SHP77 treated with DMSO at 0.1 percent for 48 hours (cell line): ENCODE measurements around the gene FAM124B.
"Not testable (repeated sequence)": the region's sequence is repeated elsewhere in the genome, so short reads cannot be mapped to it uniquely, and the experiment has no call there.

Experiments used
- DNase-seq: peaks from one replicate; lab custom pipeline; 2025; lab: John Stamatoyannopoulos, UW

Gene FAM124B

DNA sequence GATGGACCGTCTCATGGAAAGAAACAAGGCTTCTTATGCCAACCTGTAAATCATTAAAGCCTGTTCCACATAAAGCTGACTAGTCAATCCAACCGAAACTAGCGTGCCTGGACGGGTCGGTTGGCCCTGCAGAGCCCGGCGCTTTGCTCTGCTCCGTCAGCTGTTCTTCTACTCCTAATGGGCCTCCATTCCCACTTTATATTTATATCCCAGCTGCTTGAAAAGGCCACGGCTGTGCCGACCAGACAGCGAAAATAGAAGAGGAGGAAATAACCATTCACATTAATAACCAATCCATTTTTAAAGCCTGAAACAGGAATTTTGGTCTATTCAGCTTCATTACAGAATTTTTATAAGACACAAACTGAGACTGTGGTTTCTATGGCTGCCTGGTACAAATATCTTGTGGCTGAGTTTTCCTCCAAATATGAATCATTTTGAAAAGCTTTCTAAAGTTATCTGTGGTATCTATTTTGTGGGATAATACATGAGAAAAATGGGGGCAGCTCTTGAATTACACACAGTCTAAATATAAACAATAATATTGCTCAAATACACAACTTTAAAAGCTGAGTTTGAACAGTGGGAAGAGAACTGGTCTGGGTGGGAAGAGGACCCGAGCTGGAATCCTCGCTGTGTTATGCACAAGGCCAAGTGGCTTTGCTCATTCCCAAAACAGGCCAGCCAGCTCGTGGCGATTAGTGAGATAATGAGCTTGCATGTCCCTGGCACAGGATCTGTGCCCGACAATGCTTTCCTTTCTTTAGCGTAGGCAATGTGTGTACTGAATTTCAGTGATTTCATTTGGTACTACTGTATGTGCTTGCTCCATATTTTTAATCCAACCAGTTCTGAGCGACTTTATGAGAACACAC, 10.5 kb upstream of the FAM124B start:
- DNase-seq: no peak

DNA sequence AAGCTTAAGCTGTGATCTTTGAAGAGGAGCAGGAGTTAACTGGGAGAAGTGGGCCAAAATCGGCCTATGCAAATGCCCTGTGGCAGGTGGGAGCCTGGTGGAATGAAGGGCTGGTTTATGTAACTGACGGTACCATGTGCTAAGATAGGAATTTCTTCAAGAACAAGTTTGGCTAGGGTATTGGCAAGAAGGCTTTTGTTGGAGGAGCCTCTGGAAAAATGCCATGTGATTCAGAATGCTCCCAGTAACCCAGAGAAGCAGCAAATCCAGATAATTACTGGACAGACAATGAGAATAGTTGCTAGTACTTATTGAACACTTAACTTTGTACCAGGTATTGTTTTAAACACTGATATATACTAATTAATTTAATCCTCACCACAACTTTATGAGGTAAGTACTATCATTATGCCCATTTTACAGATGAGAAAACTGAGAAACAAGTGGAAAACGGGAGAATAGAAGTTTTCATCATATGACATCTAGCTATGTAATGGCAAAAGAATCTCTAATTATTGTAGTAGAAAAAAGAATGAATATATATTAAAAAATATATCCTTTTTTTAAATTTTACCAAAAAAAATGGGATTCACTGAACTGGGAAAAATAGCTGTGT, 9.1 kb upstream of the FAM124B start:
- DNase-seq: no peak

DNA sequence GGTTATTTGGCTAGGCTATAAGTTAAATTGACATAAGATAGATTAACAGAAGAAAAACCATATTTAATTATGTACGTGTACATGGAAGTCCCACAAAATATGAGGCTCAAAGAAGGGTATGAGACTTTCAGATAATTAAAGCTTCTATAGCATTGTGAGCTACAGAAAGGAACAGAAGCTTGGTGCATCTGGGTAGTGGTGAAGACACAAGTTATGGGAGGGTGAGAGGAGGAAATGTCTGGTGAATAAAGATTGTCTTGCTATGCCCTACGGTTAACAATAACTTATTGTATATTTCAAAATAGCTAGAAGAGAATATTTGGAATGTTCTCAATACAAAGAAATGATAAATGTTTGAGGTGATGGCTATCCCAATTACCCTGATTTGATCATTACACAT, 6.8 kb upstream of the FAM124B start:
- DNase-seq: no peak

DNA sequence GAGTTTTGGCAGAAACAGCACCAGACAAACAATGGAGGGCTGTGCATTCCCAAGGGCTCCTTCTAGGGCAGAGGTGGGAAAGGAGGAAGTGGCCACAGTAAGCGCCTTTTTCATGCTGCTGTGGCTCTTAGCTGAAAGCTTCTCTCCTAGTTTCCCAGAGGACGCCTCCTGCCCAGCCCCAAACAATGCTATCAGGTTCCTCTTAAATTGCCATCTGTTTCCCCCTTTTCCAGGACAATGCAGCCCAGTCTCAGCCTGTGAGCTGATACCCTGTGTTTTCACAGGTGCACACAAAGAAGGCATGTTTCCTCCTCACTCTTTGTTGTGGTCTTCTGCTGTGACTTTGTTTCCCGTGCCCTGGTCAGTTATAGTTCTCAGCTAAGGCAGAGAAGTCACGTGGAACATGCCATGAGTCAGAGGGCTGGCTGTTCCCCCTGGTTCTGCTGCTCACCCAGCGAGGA, 5.4 kb upstream of the FAM124B start:
- DNase-seq: no peak

DNA sequence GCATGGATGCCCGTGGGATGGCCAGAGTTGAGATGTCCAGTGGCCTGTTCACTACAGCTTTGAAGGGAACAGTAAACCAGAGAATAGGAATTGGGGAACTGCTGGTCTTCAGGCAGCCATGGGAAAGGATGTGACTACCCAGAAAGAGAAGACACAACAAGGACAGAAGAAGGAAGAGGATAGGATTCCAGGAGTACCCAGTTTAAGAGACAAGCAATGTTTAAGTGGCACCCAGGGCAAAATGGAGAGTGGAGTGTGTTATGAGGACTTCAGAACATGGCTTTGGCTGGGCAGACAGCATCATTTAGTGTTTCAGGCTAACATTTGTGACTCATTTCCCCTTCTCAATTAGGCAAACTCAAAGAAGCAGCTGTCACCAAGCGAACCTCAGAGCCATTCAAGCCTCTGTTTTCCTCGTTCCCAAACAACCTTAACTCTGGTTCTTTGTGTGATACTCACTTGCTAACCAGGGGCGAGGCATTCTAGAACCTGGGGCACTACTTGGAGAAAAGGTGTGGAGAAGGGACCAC, 4.0 kb upstream of the FAM124B start:
- no peak for DNase-seq

DNA sequence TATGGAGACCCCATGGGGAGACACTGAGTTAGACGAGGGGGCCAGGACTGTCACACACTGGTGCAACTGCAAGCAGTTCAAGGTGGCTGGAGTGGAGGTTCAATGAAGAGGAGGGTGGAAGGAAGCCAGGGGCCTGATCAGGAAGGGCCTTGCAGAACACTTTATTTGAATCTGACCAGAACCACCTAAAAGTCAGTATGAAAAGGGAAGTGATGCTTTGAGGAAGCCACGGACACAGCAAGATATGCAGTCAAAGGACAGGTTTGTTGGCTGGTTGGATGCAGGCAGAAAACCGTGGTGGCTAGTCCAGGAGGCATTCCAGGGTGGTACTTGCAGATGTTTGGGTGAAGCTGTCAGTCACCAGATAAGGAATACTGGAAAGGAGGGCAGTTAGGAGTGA, 3.5 kb upstream of the FAM124B start:
- DNase-seq: no peak

DNA sequence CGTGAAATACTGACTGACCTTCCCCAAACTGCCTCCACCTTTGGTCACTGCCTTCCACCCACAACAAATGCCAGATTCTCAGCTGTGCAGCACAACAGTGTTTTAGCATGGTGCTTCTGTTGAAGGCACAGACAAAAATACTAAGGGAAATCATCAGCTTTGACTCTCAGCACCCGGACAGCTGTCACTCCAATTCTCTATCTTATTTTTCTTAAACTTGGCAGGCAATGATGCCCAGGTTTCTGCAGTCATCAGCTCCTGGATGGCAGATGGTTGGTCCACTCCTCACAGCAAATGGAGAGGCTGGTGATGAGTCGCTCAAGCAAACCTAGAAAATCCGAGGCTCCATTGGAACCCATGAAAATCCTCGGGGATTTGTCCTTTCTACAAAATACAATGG, 2.9 kb upstream of the FAM124B start:
- DNase-seq: no peak

DNA sequence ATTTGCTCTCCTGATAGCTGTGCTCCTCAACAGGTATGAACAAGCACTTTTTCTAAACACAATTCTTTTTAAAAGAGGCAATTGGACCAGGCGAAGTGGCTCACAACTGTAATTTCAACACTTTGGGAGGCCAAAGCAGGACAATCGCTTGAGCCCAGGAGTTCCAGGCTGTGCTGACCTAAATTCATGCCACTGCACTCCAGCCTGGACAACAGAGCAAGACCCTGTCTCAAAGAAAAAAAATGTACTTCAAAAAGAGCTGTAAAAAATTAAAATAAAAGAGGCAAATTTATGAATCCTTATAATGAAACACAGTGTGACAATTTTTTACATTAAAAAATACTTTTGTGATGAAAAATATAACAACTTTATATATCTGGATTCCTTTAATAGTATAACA, 1.8 kb upstream of the FAM124B start:
- DNase-seq: no peak

DNA sequence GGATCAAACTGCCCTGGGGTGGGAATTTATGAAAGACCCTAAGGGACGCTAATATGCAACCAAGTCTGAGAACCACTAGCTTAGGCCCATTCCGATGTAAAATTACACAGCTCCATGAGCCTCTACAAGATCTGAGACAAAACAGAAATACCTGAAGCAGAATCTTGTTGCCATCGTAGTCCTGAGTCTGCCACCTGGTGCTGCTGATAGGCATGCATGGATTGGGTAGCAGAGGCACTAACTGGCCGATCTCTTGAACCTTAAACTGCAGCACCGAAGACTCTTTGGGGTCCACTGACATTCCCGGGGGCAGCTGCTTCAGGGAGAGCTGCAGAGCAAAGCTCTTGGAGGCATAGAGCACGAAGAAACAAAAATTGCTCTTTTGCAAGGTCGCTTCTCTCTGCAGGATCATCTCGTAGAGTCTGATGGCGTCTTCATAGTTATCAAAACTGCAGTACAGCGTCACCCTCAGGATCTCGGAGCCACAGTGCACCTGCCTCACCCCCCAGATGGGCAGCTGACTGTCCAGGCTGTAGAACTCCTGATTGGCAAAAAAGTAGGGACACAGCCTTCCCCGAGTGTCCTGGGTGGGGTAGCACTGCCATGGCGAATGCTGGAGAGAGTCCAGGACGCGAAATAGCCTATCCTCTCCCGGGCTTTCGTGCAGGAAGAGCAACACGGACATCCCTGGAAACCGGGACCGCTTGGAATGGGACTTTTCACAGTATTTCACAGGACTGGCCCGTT, 848 bp downstream of the FAM124B start:
- no peak for DNase-seq

DNA sequence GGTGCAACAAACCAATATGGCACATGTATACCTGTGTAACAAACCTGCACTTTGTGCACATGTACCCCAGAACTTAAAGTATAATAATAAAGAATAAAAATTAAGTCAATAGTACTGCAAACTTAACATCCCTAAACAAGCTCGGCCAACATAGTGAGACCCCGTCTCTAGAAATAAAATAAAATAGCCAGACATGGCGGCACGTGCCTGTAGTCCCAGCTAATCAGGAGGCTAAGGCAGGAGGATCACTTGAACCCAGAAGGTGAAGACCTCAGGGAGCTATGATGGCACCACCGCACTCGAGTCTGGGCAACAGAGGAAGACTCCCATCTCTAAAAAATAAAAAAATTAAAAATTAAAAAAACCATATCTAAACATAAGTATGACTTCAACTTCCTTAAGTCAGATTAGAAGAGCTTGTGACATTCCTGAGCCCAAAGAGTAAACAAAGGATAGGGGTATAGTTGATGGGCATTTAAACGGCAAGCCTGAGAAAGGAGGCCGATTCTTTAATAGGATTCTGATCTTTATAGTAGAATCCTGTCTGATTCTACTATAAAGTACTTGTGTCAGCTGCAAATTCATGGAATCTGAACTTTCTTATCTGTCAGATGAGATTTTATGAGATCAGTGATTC, 1.6 kb downstream of the FAM124B start:
- DNase-seq: no peak

DNA sequence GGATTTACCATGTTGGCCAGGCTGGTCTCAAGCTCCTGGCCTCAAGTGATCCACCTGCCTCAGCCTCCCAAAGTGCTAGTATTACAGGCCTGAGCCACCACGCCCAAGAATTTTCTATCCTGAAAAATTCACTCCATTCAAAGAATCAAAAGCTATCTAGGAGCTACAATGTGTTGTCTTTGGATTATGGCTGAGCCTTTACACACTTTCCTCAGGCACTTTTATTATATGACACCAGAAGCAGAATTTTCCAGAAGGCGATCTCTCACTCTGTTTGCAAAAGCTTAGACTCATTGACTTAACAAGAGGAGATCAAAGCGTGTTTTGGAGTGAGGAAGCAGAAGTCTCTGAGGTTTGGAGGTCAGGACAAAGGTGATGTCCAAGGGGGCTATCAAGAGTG, 3.6 kb downstream of the FAM124B start:
- DNase-seq: no peak

DNA sequence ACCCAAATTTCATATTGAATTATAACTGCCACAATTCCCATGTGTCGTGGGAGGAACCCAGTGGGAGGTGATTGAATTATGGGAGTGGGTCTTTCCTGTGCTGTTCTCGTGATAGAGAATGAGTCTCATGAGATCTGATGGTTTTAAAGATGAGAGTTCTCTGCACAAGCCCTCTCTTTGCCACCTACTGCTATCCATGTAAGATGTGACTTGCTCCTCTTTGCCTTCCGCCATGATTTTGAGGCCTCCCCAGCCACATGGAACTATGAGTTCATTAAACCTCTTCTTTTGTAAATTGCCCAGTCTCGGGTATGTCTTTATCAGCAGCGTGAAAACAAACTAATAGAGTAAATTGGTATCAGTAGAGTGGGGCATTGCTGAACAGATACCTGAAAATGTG, 4.8 kb downstream of the FAM124B start:
- DNase-seq: not testable (repeated sequence)

DNA sequence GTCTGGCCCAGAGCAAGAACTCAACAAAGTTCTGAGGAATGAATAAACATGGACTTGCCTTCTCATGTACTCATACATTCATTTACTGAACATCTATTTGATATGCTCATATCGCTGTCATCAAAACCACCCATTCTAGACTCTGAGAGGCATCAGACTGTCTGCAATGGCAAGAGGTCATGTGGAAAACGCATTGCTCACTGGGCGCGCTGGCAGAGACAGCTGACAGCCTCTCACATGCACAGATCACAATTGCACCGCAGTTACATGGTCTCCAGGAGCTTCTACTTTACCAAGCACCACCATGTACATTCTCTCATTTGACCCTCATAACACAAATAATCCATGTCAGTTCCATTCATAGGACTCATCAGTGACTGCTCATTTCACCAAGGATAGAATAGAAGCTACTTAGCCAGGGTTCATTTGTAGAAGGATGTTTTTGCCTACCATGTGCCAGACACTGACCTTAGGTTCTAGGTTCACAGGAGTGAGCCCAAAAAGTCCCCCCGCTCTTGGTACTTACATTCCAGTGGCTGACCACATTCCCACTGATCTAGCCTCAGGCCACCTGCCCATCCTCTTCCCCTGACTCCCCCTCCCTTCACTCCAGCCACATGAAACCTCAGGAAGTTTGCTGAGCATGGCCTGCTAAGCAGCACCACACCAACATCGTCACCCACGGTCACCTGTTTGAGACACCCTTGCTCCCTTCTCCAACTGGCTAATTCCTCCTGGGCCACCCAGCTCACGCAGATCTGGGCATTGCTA, 6.1 kb downstream of the FAM124B start:
- DNase-seq: no peak

DNA sequence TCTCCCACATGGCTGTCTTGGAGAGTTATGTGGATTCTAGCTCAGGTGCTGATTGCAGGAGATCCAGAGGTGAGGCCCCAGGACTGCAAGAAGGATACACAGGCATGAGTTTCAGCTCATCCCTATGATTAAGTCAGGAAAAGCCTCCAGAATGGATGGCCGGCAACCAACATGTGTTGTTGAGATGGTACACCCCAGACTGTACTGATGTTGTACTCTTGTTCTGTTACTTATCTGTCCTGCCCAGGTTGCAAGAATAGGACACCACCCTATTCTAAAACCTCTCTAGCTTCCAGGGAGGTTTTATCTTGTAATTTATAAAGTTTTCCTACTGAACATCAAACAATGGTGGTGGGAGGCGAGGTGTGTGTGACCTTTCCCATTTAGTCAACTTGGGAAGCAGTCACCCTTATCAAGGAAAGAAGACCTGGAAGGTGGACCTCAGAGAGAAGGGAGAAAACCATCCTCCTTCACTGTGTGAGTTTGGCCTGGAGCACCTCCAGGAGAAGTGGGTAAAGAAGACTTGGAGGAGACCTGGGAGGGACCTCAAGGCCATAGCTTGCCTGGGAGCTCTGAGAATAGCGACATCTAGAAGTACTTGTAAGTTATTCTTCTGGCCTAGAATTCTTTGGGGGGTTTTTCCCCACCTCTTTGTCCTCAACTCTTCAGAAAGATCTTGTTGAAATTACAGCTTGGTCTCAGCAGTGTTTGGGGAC, 8.6 kb downstream of the FAM124B start:
- no peak for DNase-seq

DNA sequence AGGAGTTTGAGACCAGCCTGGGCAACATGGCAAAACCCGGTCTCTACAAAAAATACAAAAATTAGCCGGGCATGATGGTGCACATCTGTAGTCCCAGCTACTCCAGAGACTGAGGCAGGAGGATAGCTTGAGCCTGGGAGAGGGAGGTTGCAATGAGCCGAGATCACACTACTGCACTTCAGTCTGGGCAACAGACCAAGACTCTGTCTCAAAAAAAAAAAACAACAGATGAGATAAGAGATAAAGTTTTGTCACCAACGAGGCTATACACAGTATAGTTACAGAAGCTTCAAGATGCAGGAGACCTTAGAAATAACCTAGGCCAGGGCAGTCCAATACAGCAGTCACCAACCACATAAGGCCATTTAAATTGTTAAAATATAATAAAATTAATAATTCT, 9.4 kb downstream of the FAM124B start:
- no peak for DNase-seq

DNA sequence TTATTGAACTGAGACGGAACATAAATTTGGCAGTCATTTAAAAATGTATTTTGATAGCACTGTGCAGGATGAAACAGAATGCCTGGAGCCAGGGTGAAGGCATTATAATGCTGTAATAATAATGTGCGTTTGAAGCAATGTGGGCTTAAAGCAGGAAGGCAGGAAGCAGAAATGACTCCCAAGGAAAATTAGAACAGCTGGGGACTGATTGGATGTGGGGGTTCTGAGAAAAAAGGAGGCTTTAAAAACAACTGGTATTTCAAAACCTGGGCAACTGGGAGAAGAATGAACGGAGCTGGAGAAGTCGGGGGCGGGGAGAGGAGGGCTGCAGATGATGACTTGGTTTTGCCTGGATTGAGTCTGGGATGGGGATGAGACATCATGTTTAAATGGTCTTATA, 12.6 kb downstream of the FAM124B start:
- no peak for DNase-seq

DNA sequence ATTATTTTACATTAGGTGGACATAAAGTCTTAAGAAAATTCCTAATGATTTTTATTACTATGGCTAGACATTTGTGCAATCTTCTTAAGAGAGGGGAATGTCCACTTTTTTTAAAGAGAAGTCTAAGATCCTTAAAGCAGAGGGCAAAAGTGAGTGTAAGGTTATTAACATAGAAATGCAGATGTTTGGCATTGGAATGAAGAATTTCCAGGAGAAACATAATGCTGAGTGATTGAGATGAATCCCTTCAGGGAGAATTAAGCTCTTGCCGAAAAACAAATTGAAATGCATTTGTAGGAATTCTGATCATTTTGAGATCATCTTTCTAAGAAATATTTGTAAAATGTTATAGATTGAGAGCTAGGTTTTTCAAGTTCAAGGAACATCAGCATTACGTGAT, 15.0 kb downstream of the FAM124B start:
- DNase-seq: no peak

DNA sequence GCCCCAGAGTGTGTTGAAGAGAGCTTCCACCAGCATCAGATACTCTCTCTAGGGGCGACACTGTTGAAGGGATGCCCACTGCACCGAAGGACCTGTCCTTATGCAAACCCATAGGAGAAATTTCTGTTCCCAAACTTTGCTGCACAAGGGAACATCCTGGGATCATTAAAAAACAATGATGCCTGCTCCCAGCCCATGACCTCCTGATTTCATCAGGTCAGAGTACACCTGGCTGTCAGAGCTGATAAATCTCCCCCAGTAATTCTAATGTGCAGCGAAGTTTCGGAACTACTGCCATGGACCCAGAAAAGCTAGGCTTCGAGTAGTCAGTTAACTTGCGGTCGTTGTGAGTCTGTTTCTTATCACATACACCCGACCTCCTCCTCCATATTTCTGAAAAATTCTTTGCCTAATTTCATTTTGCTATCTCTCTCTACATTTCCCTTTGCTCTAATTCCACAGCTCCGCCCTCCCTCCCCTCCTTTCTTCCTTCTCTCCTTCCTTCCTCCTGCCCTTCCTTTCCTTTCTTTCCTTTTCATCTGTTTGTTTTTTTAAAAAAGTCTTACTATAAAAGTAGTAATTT, 18.8 kb downstream of the FAM124B start:
- DNase-seq: no peak

DNA sequence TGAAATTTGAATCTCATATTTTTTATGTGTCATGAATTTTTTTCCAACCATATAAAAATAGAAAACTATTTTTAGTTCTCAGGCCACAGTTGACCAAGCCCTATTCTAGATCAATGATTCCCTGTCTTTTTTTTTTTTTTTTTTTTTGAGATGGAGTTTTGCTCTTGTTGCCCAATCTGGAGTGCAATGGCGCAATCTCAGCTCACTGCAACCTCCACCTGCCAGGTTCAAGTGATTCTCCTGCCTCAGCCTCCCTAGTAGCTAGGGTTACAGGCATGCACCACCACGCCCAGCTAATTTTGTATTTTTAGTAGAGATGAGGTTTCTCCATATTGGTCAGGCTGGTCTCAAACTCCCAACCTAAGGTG, 19.6 kb downstream of the FAM124B start:
- DNase-seq: not testable (repeated sequence)

DNA sequence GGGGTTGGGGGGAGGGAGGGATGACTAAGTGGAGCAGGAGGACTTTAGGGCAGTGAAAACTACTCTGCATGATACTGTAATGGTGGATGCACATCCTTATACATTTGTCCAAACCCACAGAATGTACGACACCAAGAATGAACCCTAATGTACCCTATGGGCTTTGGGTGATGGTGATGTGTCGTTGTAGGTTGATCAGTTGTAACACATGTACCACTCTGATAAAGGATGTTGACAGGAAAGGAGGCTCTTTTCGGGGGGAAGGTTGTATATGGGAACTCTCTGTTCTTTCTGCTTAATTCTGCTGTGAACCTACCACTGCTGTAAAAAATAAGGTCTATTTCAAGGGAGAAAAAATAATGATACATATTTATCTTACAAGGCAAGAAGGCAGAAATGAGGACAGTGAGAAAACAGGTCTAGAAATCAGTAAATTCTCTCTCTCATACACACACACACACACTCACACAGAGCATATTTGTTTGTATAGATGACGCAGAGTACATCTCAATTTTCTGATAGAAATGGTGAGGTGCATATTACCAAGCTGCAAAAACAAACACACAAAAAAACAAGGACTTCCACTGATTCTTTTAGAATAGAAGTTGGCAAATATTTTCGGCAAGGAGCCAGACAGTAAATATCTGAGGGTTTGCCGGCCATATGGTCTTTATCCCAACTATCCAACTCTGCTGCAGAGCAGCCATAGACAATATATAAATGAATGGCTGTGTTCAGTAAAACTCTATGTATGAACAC, 20.2 kb downstream of the FAM124B start:
- DNase-seq: no peak
